WTC11 (cell line): ENCODE measurements around the gene RPL10A. TPM values are rescaled to one million over a fixed set of nuclear protein-coding genes. Genes with fewer than 3 reads are reported as not detected.

ENCODE experiments used
- AFF4 ChIP-seq: sonication (generic); formaldehyde crosslinking; IDR thresholded peaks from 2 replicates; pipeline ENCODE4 v1.8.1; 2023; ENCODE audit warnings: mild to moderate bottlenecking, missing genetic modification reagents, borderline replicate concordance
- ATF1 ChIP-seq: sonication (generic); formaldehyde crosslinking; IDR thresholded peaks from 2 replicates; pipeline ENCODE4 v1.8.1; 2023; ENCODE audit warnings: mild to moderate bottlenecking, moderate library complexity, missing genetic modification reagents
- ATF3 ChIP-seq: sonication (generic); formaldehyde crosslinking; conservative IDR thresholded peaks from 2 replicates; pipeline ENCODE4 v1.8.1; 2022; ENCODE audit warnings: mild to moderate bottlenecking, missing genetic modification reagents
- CDX4 ChIP-seq: fragments of 250-450 bp; sonication (Bioruptor Pico); IDR thresholded peaks from 2 replicates; pipeline ENCODE4 v1.9.0; 2021; ENCODE audit warnings: moderate library complexity, mild to moderate bottlenecking, inconsistent platforms, borderline replicate concordance
- ERG ChIP-seq: fragments of 250-450 bp; sonication (Bioruptor Pico); IDR thresholded peaks from 2 replicates; pipeline ENCODE4 v1.8.0; 2021; ENCODE audit warnings: mild to moderate bottlenecking
- ESRRA ChIP-seq: sonication (generic); formaldehyde crosslinking; IDR thresholded peaks from 2 replicates; pipeline ENCODE4 v1.8.1; 2022; ENCODE audit warnings: mild to moderate bottlenecking, missing genetic modification reagents, borderline replicate concordance
- FOXJ3 ChIP-seq: sonication (generic); formaldehyde crosslinking; IDR thresholded peaks from 2 replicates; pipeline ENCODE4 v1.9.0; 2021; ENCODE audit warnings: missing genetic modification reagents, mild to moderate bottlenecking, borderline replicate concordance
- FOXK1 ChIP-seq: sonication (generic); formaldehyde crosslinking; IDR thresholded peaks from 2 replicates; pipeline ENCODE4 v1.8.0; 2022; ENCODE audit warnings: mild to moderate bottlenecking, moderate library complexity, missing genetic modification reagents
- FOXP1 ChIP-seq: sonication (generic); formaldehyde crosslinking; IDR thresholded peaks from 2 replicates; pipeline ENCODE4 v1.8.0; 2022; ENCODE audit warnings: missing genetic modification reagents, mild to moderate bottlenecking, moderate library complexity, borderline replicate concordance
- FOXP4 ChIP-seq: sonication (generic); formaldehyde crosslinking; IDR thresholded peaks from 2 replicates; pipeline ENCODE4 v1.8.0; 2022; ENCODE audit warnings: mild to moderate bottlenecking, missing genetic modification reagents
- MYBL2 ChIP-seq: sonication (generic); formaldehyde crosslinking; IDR thresholded peaks from 2 replicates; pipeline ENCODE4 v1.8.1; 2023; ENCODE audit warnings: mild to moderate bottlenecking, moderate library complexity, missing genetic modification reagents
- NFATC4 ChIP-seq: fragments of 250-450 bp; sonication (Bioruptor Pico); IDR thresholded peaks from 2 replicates; pipeline ENCODE4 v1.9.0; 2021; ENCODE audit warnings: mild to moderate bottlenecking
- NR2C2 ChIP-seq: sonication (generic); formaldehyde crosslinking; IDR thresholded peaks from 2 replicates; pipeline ENCODE4 v1.8.0; 2022; ENCODE audit warnings: mild to moderate bottlenecking, missing genetic modification reagents
- NR3C1 ChIP-seq: sonication (generic); formaldehyde crosslinking; conservative IDR thresholded peaks from 2 replicates; pipeline ENCODE4 v1.8.1; 2023; ENCODE audit warnings: low read depth, mild to moderate bottlenecking, missing genetic modification reagents
- RELA ChIP-seq: sonication (generic); formaldehyde crosslinking; IDR thresholded peaks from 2 replicates; pipeline ENCODE4 v1.8.1; 2022; ENCODE audit warnings: missing genetic modification reagents, mild to moderate bottlenecking, borderline replicate concordance
- SMAD3 ChIP-seq: sonication (generic); formaldehyde crosslinking; IDR thresholded peaks from 2 replicates; pipeline ENCODE4 v1.8.0; 2022; ENCODE audit warnings: missing genetic modification reagents, mild to moderate bottlenecking, borderline replicate concordance
- SMAD4 ChIP-seq: sonication (generic); formaldehyde crosslinking; IDR thresholded peaks from 2 replicates; pipeline ENCODE4 v1.8.0; 2022; ENCODE audit warnings: mild to moderate bottlenecking, missing genetic modification reagents
- TEAD4 ChIP-seq: sonication (generic); formaldehyde crosslinking; IDR thresholded peaks from 2 replicates; pipeline ENCODE4 v1.8.0; 2022; ENCODE audit warnings: mild to moderate bottlenecking, missing genetic modification reagents
- ZMAT4 ChIP-seq: fragments of 250-450 bp; sonication (Bioruptor Pico); IDR thresholded peaks from 2 replicates; pipeline ENCODE4 v1.9.0; 2021; ENCODE audit warnings: mild to moderate bottlenecking
- ZNF396 ChIP-seq: fragments of 250-450 bp; sonication (Bioruptor Pico); IDR thresholded peaks from 2 replicates; pipeline ENCODE4 v1.8.0; 2021; ENCODE audit warnings: mild to moderate bottlenecking, moderate library complexity, borderline replicate concordance
- ZNF425 ChIP-seq: fragments of 250-450 bp; sonication (Bioruptor Pico); conservative IDR thresholded peaks from 2 replicates; pipeline ENCODE4 v1.9.0; 2021; ENCODE audit warnings: mild to moderate bottlenecking
- ZSCAN18 ChIP-seq: fragments of 250-450 bp; sonication (Bioruptor Pico); IDR thresholded peaks from 2 replicates; pipeline ENCODE4 v2.1.2; 2022; ENCODE audit warnings: mild to moderate bottlenecking, moderate library complexity
- total RNA-seq: library from RNA; stranded (reverse); gene quantifications from 3 replicates; pipeline ENCODE4 v1.2.3, GENCODE V29; 2021

RPL10A gene
- total RNA-seq, 1 experiment from 2014 or later: 1,829 TPM

- TF ChIP-seq FOXK1 (peak; percentile 77), ZMAT4 (CRISPR knock-in tag) (no peak), MYBL2 (no peak), FOXP1 (CRISPR knock-in tag) (no peak), FOXJ3 (no peak), FOXP4 (peak; percentile 86), AFF4 (CRISPR knock-in tag) (peak; percentile 30; the same call in 1 of the 2 replicates), ERG (no peak), ESRRA (CRISPR knock-in tag) (0 out of 2 replicates have a peak, but pooled peaks have one; percentile 26), NR2C2 (CRISPR knock-in tag) (no peak), ATF3 (CRISPR knock-in tag) (no peak), ZSCAN18 (CRISPR knock-in tag) (no peak), SMAD3 (CRISPR knock-in tag) (no peak), ZNF396 (CRISPR knock-in tag) (no peak), TEAD4 (no peak), SMAD4 (CRISPR knock-in tag) (no peak), ATF1 (CRISPR knock-in tag) (no peak), RELA (CRISPR knock-in tag) (0 out of 2 replicates have a peak, but pooled peaks have one; percentile 74), CDX4 (CRISPR knock-in tag) (no peak), ZNF425 (CRISPR knock-in tag) (no peak), NFATC4 (CRISPR knock-in tag) (no peak), NR3C1 (CRISPR knock-in tag) (no peak; the same call in 1 of the 2 replicates)
Observed at GRCh38 chr6:35486005-35486925, 18.1 kb downstream of the RPL10A start (continued).
